IMR-90 (cell line): ENCODE results near the gene MAPKAP1. TPM values are rescaled to one million over a fixed set of nuclear protein-coding genes. Genes with fewer than 3 reads are reported as not detected.

Source experiments
- ATAC-seq: fragments of 200-7000 bp; cut with Tn5 transposase; 2 replicates; pipeline ENCODE4 v1.9.1; 2020; ENCODE audit warnings: low read depth, mild to moderate bottlenecking, moderate library complexity
- BruUV-seq: library from RNA; stranded (reverse); fragments of 400-500 nt; replicated peaks from 2 replicates; lab custom pipeline; 2021; lab: Mats Ljungman, UMichigan
- CTCF ChIA-PET: fragments of 300-600 bp; formaldehyde crosslinking; extraction: SDS; loops from one replicate; lab custom pipeline; 2021; ENCODE audit warnings: antibody characterized with exemption; lab: Yijun Ruan, JAX
- POLR2A ChIA-PET: fragments of 300-600 bp; sonication (Branson Sonifier 250); formaldehyde crosslinking; loops from one replicate; lab custom pipeline; 2022; ENCODE audit warnings: antibody characterized with exemption; ENCODE audit not compliant: unreplicated experiment; lab: Charles Lee
- DNase-seq: peaks from one replicate; pipeline ENCODE4 v3.0.0; 2013
- H2AFZ ChIP-seq: replicated peaks from 2 replicates; pipeline ENCODE3; 2013; ENCODE audit warnings: low read length, mild to moderate bottlenecking; ENCODE audit not compliant: poor library complexity
- H2AK5ac ChIP-seq: 2 replicates; pipeline ENCODE4 v1.6.1; 2013; ENCODE audit warnings: low read depth, low read length, inconsistent platforms
- H2AK9ac ChIP-seq: replicated peaks from 2 replicates; pipeline ENCODE3; 2013; ENCODE audit warnings: mild to moderate bottlenecking, low read depth, low read length, moderate library complexity; ENCODE audit not compliant: poor library complexity
- H2BK120ac ChIP-seq: 2 replicates; pipeline ENCODE4 v1.6.1; 2013; ENCODE audit warnings: low read depth, low read length, inconsistent platforms
- H2BK15ac ChIP-seq: 3 replicates; pipeline ENCODE4 v1.6.1; 2013; ENCODE audit warnings: low read depth, low read length, inconsistent platforms
- H2BK20ac ChIP-seq: 2 replicates; pipeline ENCODE4 v1.6.1; 2013; ENCODE audit warnings: low read depth, mild to moderate bottlenecking, inconsistent platforms, low read length, moderate library complexity
- H2BK5ac ChIP-seq: 2 replicates; pipeline ENCODE4 v1.6.1; 2013; ENCODE audit warnings: mild to moderate bottlenecking, low read depth, low read length, inconsistent platforms; ENCODE audit not compliant: poor library complexity, severe bottlenecking
- H3K14ac ChIP-seq: replicated peaks from 2 replicates; pipeline ENCODE4 v1.6.1; 2013; ENCODE audit warnings: low read depth, low read length, inconsistent platforms
- H3K18ac ChIP-seq: 2 replicates; pipeline ENCODE4 v1.6.1; 2013; ENCODE audit warnings: low read depth, low read length, control low read depth
- H3K23ac ChIP-seq: 2 replicates; pipeline ENCODE4 v1.6.1; 2013; ENCODE audit warnings: low read depth, low read length, inconsistent platforms
- H3K27ac ChIP-seq: 2 replicates; pipeline ENCODE4 v1.5.1; 2013; ENCODE audit warnings: mild to moderate bottlenecking, control low read depth, low read length; ENCODE audit not compliant: insufficient read depth
- H3K27me3 ChIP-seq: 2 replicates; pipeline ENCODE4 v1.6.1; 2013; ENCODE audit warnings: low read length; ENCODE audit not compliant: control insufficient read depth, insufficient read depth
- H3K36me3 ChIP-seq: 2 replicates; pipeline ENCODE4 v1.6.1; 2013; ENCODE audit warnings: low read length, mixed read lengths; ENCODE audit not compliant: control insufficient read depth, insufficient read depth
- H3K4ac ChIP-seq: 2 replicates; pipeline ENCODE4 v1.6.1; 2013; ENCODE audit warnings: low read depth, low read length, inconsistent platforms
- H3K4me1 ChIP-seq: 2 replicates; pipeline ENCODE4 v1.6.1; 2013; ENCODE audit warnings: low read length, mixed read lengths; ENCODE audit not compliant: control insufficient read depth, insufficient read depth
- H3K4me2 ChIP-seq: 2 replicates; pipeline ENCODE4 v1.6.1; 2013; ENCODE audit warnings: low read depth, mild to moderate bottlenecking, control low read depth, low read length, moderate library complexity
- H3K4me3 ChIP-seq: 2 replicates; pipeline ENCODE4 v1.5.1; 2013; ENCODE audit warnings: low read depth, mild to moderate bottlenecking, control low read depth, low read length, moderate library complexity; ENCODE audit not compliant: insufficient read depth
- H3K56ac ChIP-seq: 2 replicates; pipeline ENCODE4 v1.6.1; 2013; ENCODE audit warnings: low read length, inconsistent platforms; ENCODE audit not compliant: insufficient read depth; ENCODE audit errors: extremely low read depth
- H3K79me1 ChIP-seq, 2 experiments: 2 replicates each; pipeline ENCODE4 v1.6.1; 2013; ENCODE audit warnings: low read length in 2 of 2, inconsistent platforms in 1 of 2, low read depth in 1 of 2
- H3K9ac ChIP-seq: 2 replicates; pipeline ENCODE4 v1.6.1; 2013; ENCODE audit warnings: low read depth, low read length, control low read depth
- H3K9me1 ChIP-seq: 2 replicates; pipeline ENCODE4 v1.6.1; 2013; ENCODE audit warnings: low read length, inconsistent platforms; ENCODE audit not compliant: insufficient read depth
- H3K9me3 ChIP-seq: 2 replicates; pipeline ENCODE4 v1.6.1; 2013; ENCODE audit warnings: low read length; ENCODE audit not compliant: control insufficient read depth, insufficient read depth
- H4K20me1 ChIP-seq: 2 replicates; pipeline ENCODE4 v1.6.1; 2013; ENCODE audit warnings: low read length, inconsistent platforms; ENCODE audit not compliant: insufficient read depth
- H4K5ac ChIP-seq: 2 replicates; pipeline ENCODE4 v1.6.1; 2013; ENCODE audit warnings: mild to moderate bottlenecking, low read depth, low read length, control low read depth
- H4K8ac ChIP-seq, 2 experiments: 2 replicates each; pipeline ENCODE4 v1.6.1; 2013; ENCODE audit warnings: low read depth in 2 of 2, low read length in 2 of 2, control low read depth in 1 of 2, inconsistent platforms in 1 of 2
- H4K91ac ChIP-seq: 2 replicates; pipeline ENCODE4 v1.6.1; 2013; ENCODE audit warnings: low read depth, low read length, inconsistent platforms; ENCODE audit not compliant: insufficient read depth
- BHLHE40 ChIP-seq: fragments of 150-350 bp; IDR thresholded peaks from 2 replicates; pipeline ENCODE4 v1.6.1; 2016; ENCODE audit warnings: mild to moderate bottlenecking, low read depth, low read length
- CEBPB ChIP-seq: IDR thresholded peaks from 2 replicates; pipeline ENCODE4 v1.6.1; 2012; ENCODE audit warnings: low read depth, low read length, improper control_type of control experiment
- CHD1 ChIP-seq: IDR thresholded peaks from 2 replicates; pipeline ENCODE4 v1.6.1; 2012; ENCODE audit warnings: low read depth, low read length, improper control_type of control experiment
- FOS ChIP-seq: fragments of 150-350 bp; IDR thresholded peaks from 2 replicates; pipeline ENCODE4 v1.6.1; 2016; ENCODE audit warnings: low read depth, low read length
- MAFK ChIP-seq: IDR thresholded peaks from 2 replicates; pipeline ENCODE4 v1.6.1; 2012; ENCODE audit warnings: low read depth, low read length, improper control_type of control experiment
- MAZ ChIP-seq: IDR thresholded peaks from 2 replicates; pipeline ENCODE4 v1.6.1; 2012; ENCODE audit warnings: low read depth, mild to moderate bottlenecking, low read length, improper control_type of control experiment, moderate library complexity, borderline replicate concordance
- MXI1 ChIP-seq: IDR thresholded peaks from 2 replicates; pipeline ENCODE4 v1.6.1; 2012; ENCODE audit warnings: low read depth, mild to moderate bottlenecking, low read length, moderate library complexity, borderline replicate concordance
- NFE2L2 ChIP-seq: fragments of 150-350 bp; IDR thresholded peaks from 2 replicates; pipeline ENCODE4 v1.6.1; 2016; ENCODE audit warnings: low read depth, mild to moderate bottlenecking, low read length
- POLR2A ChIP-seq: IDR thresholded peaks from 2 replicates; pipeline ENCODE4 v1.6.1; 2012; ENCODE audit warnings: mild to moderate bottlenecking, low read depth, low read length
- RAD21 ChIP-seq: IDR thresholded peaks from 2 replicates; pipeline ENCODE4 v1.6.1; 2012; ENCODE audit warnings: low read length, improper control_type of control experiment
- RCOR1 ChIP-seq: IDR thresholded peaks from 2 replicates; pipeline ENCODE4 v1.6.1; 2012; ENCODE audit warnings: mild to moderate bottlenecking, low read length, improper control_type of control experiment; ENCODE audit not compliant: insufficient replicate concordance
- RFX5 ChIP-seq: IDR thresholded peaks from 2 replicates; pipeline ENCODE4 v1.8.0; 2012; ENCODE audit warnings: low read depth, mild to moderate bottlenecking, low read length, moderate library complexity
- SMC3 ChIP-seq: fragments of 150-350 bp; IDR thresholded peaks from 2 replicates; pipeline ENCODE4 v1.6.1; 2016; ENCODE audit warnings: low read depth, mild to moderate bottlenecking, antibody characterized with exemption, low read length, moderate library complexity
- WGBS, 2 experiments: methylation state at CpG; one replicate each; pipeline versions ENCODE4 v1.1.5 to v1.1.7; 2013; ENCODE audit warnings: missing lambda C conversion rate in 2 of 2; ENCODE audit not compliant: insufficient read length in 1 of 2; ENCODE audit errors: extremely low coverage in 2 of 2; 5-methylcytosine and 5-hydroxymethylcytosine counted together
- dilution Hi-C: fragments of 300-500 bp; cut with HindIII; formaldehyde crosslinking; loops from one replicate; pipeline ENCODE4 v1.14.3; 2018; ENCODE audit warnings: low sequenced_read_pairs; ENCODE audit not compliant: unreplicated experiment
- in situ Hi-C: fragments of 300-500 bp; cut with MboI; formaldehyde crosslinking; loops from 3 replicates; pipeline ENCODE4 v1.14.3; 2019; ENCODE audit warnings: low sequenced_read_pairs, inconsistent platforms, mixed read lengths
- intact Hi-C: fragments of 100-400 bp; cut with micrococcal nuclease; formaldehyde crosslinking; loops from 2 replicates; pipeline ENCODE4 v1.10.0; 2022
- polyA plus RNA-seq, 3 experiments: library from polyadenylated mRNA; depleted of rRNA; stranded (reverse); fragments of >200 nt; gene quantifications; 2 replicates each; pipeline ENCODE4 v1.2.3, GENCODE V29; 2012; ENCODE audit warnings: low replicate concordance in 1 of 3
- total RNA-seq: library from RNA; depleted of rRNA; stranded (reverse); fragments of >200 nt; gene quantifications from 2 replicates; pipeline ENCODE4 v1.2.3, GENCODE V29; 2012
- TF ChIP-seq, protein P1 (sequence below): fragments of 150-350 bp; IDR thresholded peaks from 2 replicates; pipeline ENCODE4 v1.6.1; 2016; ENCODE audit warnings: low read depth, mild to moderate bottlenecking, low read length, moderate library complexity, borderline replicate concordance
- TF ChIP-seq, protein P2 (sequence below): conservative IDR thresholded peaks from 2 replicates; pipeline ENCODE4 v1.5.1; 2012; ENCODE audit warnings: mild to moderate bottlenecking, low read depth, low read length, improper control_type of control experiment
- TF ChIP-seq, protein P3 (sequence below): fragments of 150-350 bp; IDR thresholded peaks from 2 replicates; pipeline ENCODE4 v1.6.1; 2017; ENCODE audit warnings: mild to moderate bottlenecking, antibody characterized with exemption, low read length, low read depth

Gene MAPKAP1
- total and polyA plus RNA-seq, 2 of the 4 experiments (the other 2 are of a cell fraction), result 87.2 to 158 TPM

DNA sequence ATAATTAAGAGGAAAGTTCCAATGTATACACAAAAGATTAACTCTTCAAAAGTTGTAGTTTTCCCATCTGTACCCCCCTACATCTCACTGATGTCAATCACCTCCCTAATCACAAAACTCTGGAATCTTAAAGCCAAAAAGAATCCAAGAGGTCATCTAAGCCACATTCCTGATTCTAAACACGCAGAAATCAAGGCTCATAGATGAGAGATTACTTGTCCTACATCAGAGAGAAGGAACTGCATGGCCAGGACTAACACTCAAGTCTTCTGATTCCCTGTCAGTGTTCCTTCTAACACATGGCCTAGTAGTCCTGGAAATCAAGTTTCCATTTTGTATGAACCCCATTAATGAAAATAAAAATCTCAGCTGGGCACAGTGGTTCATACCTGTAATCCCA, 58.7 kb downstream of the MAPKAP1 start:
- Histone ChIP-seq H2BK120ac (peak overlapping the region; percentile 60; the same call in 1 of the 2 replicates), H2BK5ac (no peak overlapping the region), H3K9me1 (peaks cover 7% of the 10 kb centered on the region), H3K56ac (no peak overlapping the region), H2AFZ (no peak overlapping the region), H3K4ac (peak overlapping the region; percentile 4; the same call in 1 of the 2 replicates), H3K9me3 (no peaks in the 10 kb centered on the region), H2AK5ac (no peak overlapping the region), H4K20me1 (no peaks in the 10 kb centered on the region), H3K79me1 (peaks cover 35 to 78% of the 10 kb centered on the region in 2 experiments), H2BK15ac (no peak overlapping the region), H3K14ac (peak overlapping the region; percentile 61; the same call in 1 of the 2 replicates), H3K36me3 (peaks cover 4% of the 10 kb centered on the region; the same call in 1 of the 2 replicates), H3K27me3 (no peaks in the 10 kb centered on the region), H3K18ac (peak overlapping the region; percentile 62; the same call in 1 of the 2 replicates), H2AK9ac (no peak overlapping the region), H3K27ac (no peak overlapping the region), H3K9ac (no peak overlapping the region), H2BK20ac (peak overlapping the region; percentile 50), H4K5ac (peak overlapping the region; percentile 45; the same call in 1 of the 2 replicates), H3K4me3 (no peak overlapping the region), H4K91ac (no peak overlapping the region), H3K4me1 (peaks cover 22% of the 10 kb centered on the region), H3K4me2 (no peak overlapping the region), H4K8ac (0 out of 4 replicates have a peak overlapping the region, but pooled peaks of 1 of the 2 experiments have one; percentile 7), H3K23ac (no peak overlapping the region; the same call in 1 of the 2 replicates)
- ATAC-seq, result no peak
- intact Hi-C loops, result no loop called here
- in situ Hi-C loops, result no loop called here
- BruUV-seq, result no TSS peak
- dilution Hi-C loops, result no loop called here
- ChIA-PET POLR2A (no interaction called here), CTCF (no interaction called here)
- no CpG with 5 or more reads among the region's 1 CpG for WGBS, 2 experiments
- no peak for DNase-seq
- TF ChIP-seq POLR2A (no peak), SMC3 (no peak), RCOR1 (no peak), CHD1 (no peak), RFX5 (no peak), CEBPB (no peak), RAD21 (no peak), MAFK (no peak), MAZ (no peak), NFE2L2 (no peak), MXI1 (no peak), BHLHE40 (no peak), FOS (no peak)
- TF ChIP-seq, protein P1, sequence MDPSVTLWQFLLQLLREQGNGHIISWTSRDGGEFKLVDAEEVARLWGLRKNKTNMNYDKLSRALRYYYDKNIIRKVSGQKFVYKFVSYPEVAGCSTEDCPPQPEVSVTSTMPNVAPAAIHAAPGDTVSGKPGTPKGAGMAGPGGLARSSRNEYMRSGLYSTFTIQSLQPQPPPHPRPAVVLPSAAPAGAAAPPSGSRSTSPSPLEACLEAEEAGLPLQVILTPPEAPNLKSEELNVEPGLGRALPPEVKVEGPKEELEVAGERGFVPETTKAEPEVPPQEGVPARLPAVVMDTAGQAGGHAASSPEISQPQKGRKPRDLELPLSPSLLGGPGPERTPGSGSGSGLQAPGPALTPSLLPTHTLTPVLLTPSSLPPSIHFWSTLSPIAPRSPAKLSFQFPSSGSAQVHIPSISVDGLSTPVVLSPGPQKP, result no peak
- TF ChIP-seq, protein P2, sequence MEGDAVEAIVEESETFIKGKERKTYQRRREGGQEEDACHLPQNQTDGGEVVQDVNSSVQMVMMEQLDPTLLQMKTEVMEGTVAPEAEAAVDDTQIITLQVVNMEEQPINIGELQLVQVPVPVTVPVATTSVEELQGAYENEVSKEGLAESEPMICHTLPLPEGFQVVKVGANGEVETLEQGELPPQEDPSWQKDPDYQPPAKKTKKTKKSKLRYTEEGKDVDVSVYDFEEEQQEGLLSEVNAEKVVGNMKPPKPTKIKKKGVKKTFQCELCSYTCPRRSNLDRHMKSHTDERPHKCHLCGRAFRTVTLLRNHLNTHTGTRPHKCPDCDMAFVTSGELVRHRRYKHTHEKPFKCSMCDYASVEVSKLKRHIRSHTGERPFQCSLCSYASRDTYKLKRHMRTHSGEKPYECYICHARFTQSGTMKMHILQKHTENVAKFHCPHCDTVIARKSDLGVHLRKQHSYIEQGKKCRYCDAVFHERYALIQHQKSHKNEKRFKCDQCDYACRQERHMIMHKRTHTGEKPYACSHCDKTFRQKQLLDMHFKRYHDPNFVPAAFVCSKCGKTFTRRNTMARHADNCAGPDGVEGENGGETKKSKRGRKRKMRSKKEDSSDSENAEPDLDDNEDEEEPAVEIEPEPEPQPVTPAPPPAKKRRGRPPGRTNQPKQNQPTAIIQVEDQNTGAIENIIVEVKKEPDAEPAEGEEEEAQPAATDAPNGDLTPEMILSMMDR, result no peak
- TF ChIP-seq, protein P3, sequence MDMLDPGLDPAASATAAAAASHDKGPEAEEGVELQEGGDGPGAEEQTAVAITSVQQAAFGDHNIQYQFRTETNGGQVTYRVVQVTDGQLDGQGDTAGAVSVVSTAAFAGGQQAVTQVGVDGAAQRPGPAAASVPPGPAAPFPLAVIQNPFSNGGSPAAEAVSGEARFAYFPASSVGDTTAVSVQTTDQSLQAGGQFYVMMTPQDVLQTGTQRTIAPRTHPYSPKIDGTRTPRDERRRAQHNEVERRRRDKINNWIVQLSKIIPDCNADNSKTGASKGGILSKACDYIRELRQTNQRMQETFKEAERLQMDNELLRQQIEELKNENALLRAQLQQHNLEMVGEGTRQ, result no peak
